Measurements from ENCODE around the gene RFPL1. TPM values are rescaled to one million over a fixed set of nuclear protein-coding genes. Genes with fewer than 3 reads are reported as not detected.

RFPL1 gene
- polyA plus RNA-seq, 1 donor from 2014 or later: not detected

DNA sequence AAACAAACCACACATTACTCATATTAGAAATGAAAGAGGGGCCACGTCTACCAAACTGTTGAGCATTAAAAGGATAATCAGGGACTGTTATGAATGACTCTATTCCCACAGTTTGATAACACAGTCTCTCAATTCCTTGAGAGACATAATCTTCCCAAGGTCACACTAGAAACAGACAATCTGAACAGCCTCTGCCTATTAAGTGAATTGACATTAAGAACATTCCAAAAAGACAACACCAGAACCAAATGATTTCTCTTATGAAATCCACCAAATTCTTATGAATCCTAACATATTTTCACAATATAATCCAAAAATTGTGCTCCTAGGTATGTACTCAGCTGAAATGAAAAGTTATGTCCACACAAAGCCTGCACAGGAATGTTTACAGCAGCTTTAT is 4.6 kb downstream of the RFPL1 start:
- H2AFZ ChIP-seq (ENCODE audit: low read depth, low read length): no peak overlapping the region
- H3K9ac ChIP-seq (ENCODE audit: low read length): no peak overlapping the region
- no peak overlapping the region for H3K4me3 ChIP-seq (ENCODE audit: low read length)
- H3K27me3 ChIP-seq (ENCODE audit: insufficient read depth, low read depth, low read length): no peaks in the 10 kb centered on the region
- H3K79me2 ChIP-seq (replicated peaks; ENCODE audit: insufficient read depth, low read length): no peaks in the 10 kb centered on the region
- no peaks in the 10 kb centered on the region for H3K36me3 ChIP-seq (ENCODE audit: insufficient read depth, low read length)
- no peaks in the 10 kb centered on the region for H3K9me2 ChIP-seq (ENCODE audit: insufficient read depth, low read length)
- H3K4me2 ChIP-seq (ENCODE audit: low read length): no peak overlapping the region
- no peaks in the 10 kb centered on the region for H4K20me1 ChIP-seq (ENCODE audit: insufficient read depth)
- TF ChIP-seq TAF1 (IDR thresholded peaks at IDR 0.05; ENCODE audit: low read depth): no peak
- TF ChIP-seq POLR2AphosphoS5 (IDR thresholded peaks at IDR 0.05): no peak
- no peak for TF ChIP-seq EP300 (conservative IDR thresholded peaks at IDR 0.05; ENCODE audit: poor library complexity, severe bottlenecking)
- no peak for TF ChIP-seq REST (IDR thresholded peaks at IDR 0.05; ENCODE audit: borderline replicate concordance)
- TF ChIP-seq CTCF (IDR thresholded peaks at IDR 0.05; ENCODE audit: poor library complexity, severe bottlenecking): no peak
- no peak for TF ChIP-seq SMC3 (conservative IDR thresholded peaks at IDR 0.05; ENCODE audit: poor library complexity)
- no peak for TF ChIP-seq EZH2 (IDR thresholded peaks at IDR 0.05; ENCODE audit: borderline replicate concordance, insufficient read depth, low read length, poor library complexity, severe bottlenecking)
- TF ChIP-seq RAD21 (conservative IDR thresholded peaks at IDR 0.05): no peak
- no peak for TF ChIP-seq MXI1 (conservative IDR thresholded peaks at IDR 0.05; ENCODE audit: poor library complexity, severe bottlenecking)
- H3F3A ChIP-seq (ENCODE audit: insufficient read depth, low read length, poor library complexity, severe bottlenecking): no peaks in the 10 kb centered on the region
- H3K9me3 ChIP-seq (ENCODE audit: low read length): no peaks in the 10 kb centered on the region
- H3K27ac ChIP-seq (ENCODE audit: low read length): no peak overlapping the region

GRCh38 chr22:29443452-29443851 is 5.1 kb downstream of the RFPL1 start:
- Histone ChIP-seq H2AFZ (ENCODE audit: low read depth, low read length) (no peak overlapping the region), H4K20me1 (ENCODE audit: insufficient read depth) (no peaks in the 10 kb centered on the region), H3K9ac (ENCODE audit: low read length) (no peak overlapping the region), H3K79me2 (replicated peaks; ENCODE audit: insufficient read depth, low read length) (no peaks in the 10 kb centered on the region), H3K36me3 (ENCODE audit: insufficient read depth, low read length) (no peaks in the 10 kb centered on the region), H3K9me2 (ENCODE audit: insufficient read depth, low read length) (no peaks in the 10 kb centered on the region), H3K27me3 (ENCODE audit: insufficient read depth, low read depth, low read length) (no peaks in the 10 kb centered on the region), H3K4me3 (ENCODE audit: low read length) (no peak overlapping the region), H3K9me3 (ENCODE audit: low read length) (no peaks in the 10 kb centered on the region), H3F3A (ENCODE audit: insufficient read depth, low read length, poor library complexity, severe bottlenecking) (no peaks in the 10 kb centered on the region), H3K4me2 (ENCODE audit: low read length) (no peak overlapping the region), H3K27ac (ENCODE audit: low read length) (no peak overlapping the region)
- TF ChIP-seq TAF1 (IDR thresholded peaks at IDR 0.05; ENCODE audit: low read depth) (no peak), SMC3 (conservative IDR thresholded peaks at IDR 0.05; ENCODE audit: poor library complexity) (no peak), REST (IDR thresholded peaks at IDR 0.05; ENCODE audit: borderline replicate concordance) (no peak), EZH2 (IDR thresholded peaks at IDR 0.05; ENCODE audit: borderline replicate concordance, insufficient read depth, low read length, poor library complexity, severe bottlenecking) (no peak), CTCF (IDR thresholded peaks at IDR 0.05; ENCODE audit: poor library complexity, severe bottlenecking) (no peak), EP300 (conservative IDR thresholded peaks at IDR 0.05; ENCODE audit: poor library complexity, severe bottlenecking) (no peak), POLR2AphosphoS5 (IDR thresholded peaks at IDR 0.05) (no peak), RAD21 (conservative IDR thresholded peaks at IDR 0.05) (no peak), MXI1 (conservative IDR thresholded peaks at IDR 0.05; ENCODE audit: poor library complexity, severe bottlenecking) (no peak)
